Subcutaneous adipose tissue (tissue), 4 donors: ENCODE data around the gene DIPK1A. TPM values are rescaled to one million over a fixed set of nuclear protein-coding genes. Genes with fewer than 3 reads are reported as not detected.

Source experiments
- total RNA-seq, 4 donors: library from RNA; depleted of rRNA; stranded (reverse); fragments of >200 nt; gene quantifications; one replicate each; pipeline ENCODE4 v1.1.0, GENCODE V29; 2016
- TF ChIP-seq, protein P1 (sequence below): fragments of 450-650 bp; IDR thresholded peaks from one replicate; pipeline ENCODE4 v1.5.1; 2016; ENCODE audit warnings: low read depth, mild to moderate bottlenecking, control low read depth, antibody characterized with exemption, moderate library complexity

DIPK1A gene
- total RNA-seq, 4 donors from 2014 or later = 11.9 to 24.6 (median 18.3) TPM

DNA sequence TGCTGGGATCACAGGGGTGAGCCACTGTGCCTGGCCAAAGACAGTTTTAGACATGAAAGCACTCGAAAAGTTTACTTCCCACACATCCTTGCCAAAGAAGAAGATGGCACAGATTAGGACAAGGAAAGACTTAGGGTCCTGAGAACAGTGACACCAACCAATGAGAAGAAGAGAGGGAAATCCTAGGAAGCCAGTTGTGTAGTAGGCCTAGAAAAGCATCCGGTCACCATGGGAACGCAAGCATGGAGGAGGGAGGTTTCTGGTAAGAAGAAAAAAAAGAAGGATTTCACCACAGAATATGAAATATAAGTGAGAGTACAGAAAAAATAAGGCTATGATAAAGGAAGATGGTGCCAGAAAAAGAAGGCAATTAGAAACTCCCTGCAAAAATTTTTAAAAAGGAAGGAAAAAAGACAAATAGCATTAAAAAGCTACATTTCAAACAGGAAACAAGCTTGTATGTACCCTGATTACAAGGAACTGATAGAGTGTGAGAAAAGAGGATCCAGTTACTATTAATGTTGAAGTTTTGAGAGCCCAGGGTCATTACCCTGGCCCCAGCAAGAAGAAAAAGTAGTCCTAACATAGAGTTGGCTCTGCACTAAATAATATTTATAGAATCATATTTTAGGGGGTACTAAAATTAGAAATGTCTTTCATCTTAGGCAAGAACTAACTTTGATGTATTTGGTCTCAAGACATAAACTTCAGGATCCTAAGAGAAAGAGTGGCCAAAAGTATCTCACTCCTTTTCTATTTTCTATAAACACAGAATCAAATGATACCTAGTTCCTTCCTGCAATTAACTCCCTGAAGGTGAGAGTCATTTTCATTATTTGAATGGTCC lies 16.1 kb downstream of the DIPK1A start:
- TF ChIP-seq, protein P1, sequence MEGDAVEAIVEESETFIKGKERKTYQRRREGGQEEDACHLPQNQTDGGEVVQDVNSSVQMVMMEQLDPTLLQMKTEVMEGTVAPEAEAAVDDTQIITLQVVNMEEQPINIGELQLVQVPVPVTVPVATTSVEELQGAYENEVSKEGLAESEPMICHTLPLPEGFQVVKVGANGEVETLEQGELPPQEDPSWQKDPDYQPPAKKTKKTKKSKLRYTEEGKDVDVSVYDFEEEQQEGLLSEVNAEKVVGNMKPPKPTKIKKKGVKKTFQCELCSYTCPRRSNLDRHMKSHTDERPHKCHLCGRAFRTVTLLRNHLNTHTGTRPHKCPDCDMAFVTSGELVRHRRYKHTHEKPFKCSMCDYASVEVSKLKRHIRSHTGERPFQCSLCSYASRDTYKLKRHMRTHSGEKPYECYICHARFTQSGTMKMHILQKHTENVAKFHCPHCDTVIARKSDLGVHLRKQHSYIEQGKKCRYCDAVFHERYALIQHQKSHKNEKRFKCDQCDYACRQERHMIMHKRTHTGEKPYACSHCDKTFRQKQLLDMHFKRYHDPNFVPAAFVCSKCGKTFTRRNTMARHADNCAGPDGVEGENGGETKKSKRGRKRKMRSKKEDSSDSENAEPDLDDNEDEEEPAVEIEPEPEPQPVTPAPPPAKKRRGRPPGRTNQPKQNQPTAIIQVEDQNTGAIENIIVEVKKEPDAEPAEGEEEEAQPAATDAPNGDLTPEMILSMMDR = no peak

DNA sequence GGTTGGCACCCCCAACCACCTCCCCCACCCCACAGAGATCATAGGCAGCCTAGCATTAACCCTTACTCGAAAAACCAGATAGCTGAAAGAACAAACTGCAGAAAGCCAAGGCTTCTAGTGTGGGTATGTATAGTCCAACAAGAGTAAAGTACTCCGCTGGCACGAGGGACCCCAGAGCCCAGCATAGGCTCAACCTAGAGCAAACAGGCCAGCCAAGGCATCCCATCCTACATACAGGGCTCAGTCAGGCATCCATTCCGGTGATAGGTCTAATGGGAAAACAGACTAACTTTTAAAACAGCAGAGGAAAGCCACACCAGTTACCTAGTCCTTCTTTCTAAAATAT lies 17.8 kb downstream of the DIPK1A start:
- TF ChIP-seq, protein P1 = no peak

DNA sequence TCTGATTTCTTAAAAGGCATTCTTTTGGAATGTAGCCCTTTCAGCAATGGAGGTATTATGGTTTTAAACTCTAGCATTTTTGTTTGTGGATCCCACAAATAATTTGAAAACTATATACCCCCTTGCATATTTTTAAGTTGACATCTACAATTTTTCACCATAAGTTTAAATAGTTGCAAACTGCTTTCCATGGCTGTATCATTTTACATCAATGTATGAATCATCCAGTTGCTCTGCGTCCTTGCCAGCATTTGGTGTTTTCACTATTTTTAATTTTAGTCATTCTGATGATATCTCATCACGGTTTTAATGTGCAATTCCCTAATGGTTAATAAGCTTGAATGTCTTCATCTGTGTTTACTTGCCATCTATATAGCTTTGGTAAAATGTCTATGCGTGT lies 20.7 kb downstream of the DIPK1A start:
- TF ChIP-seq, protein P1 = no peak

DNA sequence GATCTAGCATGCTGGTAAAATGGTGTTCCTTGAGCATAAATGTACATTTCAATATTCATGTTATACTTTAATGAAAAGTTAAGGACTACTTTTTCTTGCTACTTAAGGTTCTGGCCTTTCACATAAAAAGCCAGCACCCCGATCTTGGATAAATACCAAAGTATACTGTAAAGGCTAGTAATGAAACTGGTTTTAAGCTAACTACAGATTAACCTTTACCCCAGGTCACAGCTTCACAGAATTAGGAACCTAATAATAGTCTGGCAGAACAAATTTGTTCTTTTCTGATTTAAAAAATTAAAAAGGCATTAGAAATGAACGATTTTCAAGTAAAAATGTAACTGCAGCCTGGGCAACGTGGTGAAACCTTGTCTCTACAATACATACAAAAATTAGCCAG lies 23.5 kb downstream of the DIPK1A start:
- TF ChIP-seq, protein P1 = no peak

DNA sequence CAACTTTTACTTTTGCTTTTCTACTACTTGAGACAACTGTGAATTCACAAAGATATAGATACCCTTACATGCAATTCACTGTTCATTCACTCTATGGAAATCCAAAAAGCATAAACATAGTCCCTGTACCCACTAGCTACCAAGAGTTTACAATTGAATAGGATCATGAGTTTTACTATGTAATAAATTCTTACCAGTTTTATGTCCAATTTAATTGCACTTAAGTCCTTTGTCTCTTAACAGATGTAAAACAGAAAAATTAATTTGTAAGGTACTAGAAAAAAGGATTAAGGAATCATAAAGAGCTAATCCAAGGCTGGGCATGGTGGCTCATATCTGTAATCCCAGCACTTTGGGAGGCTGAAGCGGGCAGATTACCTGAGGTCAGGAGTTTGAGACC lies 24.4 kb downstream of the DIPK1A start:
- TF ChIP-seq, protein P1 = no peak

DNA sequence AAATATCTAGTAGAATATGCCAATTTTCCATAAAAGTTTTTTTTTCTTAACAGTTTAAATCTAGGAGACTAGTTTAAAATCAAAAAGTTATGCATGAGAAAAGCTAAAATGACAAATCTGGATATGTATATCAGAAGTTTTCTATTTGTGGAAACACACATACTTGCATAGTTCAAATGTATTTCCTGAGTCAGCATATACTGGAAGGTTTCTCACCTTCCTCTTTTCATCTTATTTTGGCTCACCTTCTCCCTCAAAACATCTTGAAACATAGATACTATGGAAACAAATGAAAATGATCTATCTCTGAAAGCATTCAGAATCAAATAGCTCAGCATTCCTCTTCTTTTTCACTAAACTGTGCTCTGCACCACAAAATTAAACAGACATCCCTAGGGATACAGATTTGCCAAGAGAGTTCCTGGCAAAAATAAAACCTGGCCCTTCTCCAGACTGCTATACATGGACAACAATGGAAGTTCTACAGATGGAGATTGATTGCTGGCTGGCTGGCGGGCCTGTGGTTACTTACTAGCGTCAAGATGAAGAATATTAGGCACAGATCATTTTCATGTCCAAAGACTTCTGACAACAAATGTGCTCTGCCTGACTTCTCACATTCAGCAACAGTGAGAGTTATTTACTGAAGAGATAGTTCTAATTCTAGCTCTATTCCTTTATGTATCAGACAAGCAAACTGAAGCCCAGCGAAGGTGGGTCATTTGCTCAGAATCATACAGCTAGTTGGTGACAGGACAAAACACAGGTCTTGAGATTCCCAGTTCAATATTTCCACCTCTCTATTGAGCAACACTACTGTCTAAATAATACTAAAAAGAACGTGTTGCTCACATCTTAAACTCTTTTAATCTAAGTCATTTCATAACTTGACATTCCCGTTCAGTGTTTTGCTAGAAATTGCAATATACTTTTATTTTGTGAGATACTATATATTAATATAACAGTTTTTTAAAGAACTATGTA lies 26.6 kb downstream of the DIPK1A start:
- TF ChIP-seq, protein P1 = no peak

DNA sequence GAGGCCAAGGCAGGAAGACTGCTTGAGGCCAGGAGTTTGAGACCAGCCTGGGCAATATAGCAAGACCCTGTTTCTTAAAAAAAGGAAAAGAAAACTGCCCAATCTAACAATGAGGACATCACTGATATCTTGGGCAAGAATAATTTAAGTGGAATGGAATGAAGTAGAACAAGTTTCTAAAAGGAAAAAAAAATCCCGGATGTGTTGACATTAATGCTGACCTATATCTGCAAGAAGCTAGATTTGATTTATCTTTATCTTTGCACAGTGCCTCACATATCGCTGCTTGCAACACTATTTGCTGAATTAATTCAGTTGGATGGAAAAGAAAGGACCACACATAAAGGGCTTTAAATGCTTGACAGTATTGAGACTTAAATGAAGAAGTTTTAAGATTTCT lies 27.8 kb downstream of the DIPK1A start:
- TF ChIP-seq, protein P1 = no peak
